ENCODE measurements around the gene ARMC12. TPM values are rescaled to one million over a fixed set of nuclear protein-coding genes. Genes with fewer than 3 reads are reported as not detected.

ARMC12 gene
- total RNA-seq, 3 donors from 2014 or later (not counting 1 experiment from before 2014, with no cell fraction given), result 0.59 to 1.5 (median 0.64) TPM

DNA sequence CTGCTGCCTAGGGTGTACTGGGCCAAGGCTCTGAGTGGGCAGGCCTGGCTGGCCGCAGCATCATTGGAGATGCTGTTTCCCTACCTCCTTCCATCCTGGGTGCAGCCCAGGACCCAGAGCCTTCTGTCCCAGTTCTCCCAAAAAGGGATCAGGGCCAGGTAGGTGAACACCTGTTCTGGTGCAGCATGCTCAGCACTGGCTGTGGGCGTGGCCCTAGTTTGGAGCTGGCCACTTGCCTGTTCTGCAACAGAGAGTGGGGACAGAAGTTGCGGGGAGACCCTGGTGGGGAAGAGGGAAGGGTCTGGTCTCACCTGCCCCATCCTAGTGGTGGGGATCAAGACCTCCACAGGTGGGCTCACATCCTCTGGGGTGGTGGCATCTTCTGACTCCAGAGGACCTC, 1.4 kb upstream of the ARMC12 start:
- ATAC-seq (no peak), DNase-seq (no peak)
- no peak overlapping the region for H3K4me3 Mint-ChIP-seq
- no peaks in the 10 kb centered on the region for H3K9me3 Mint-ChIP-seq
- intact Hi-C loops (cut with micrococcal nuclease), result loop anchor here (5.0 kb wide), 1 partner anchor 438 kb away; the partner anchor contains the start of gene DEF6
- H3K27ac Mint-ChIP-seq, result no peak overlapping the region
- H3K27ac ChIP-seq (ENCODE audit: low read length), result no peak overlapping the region
- no peak overlapping the region for H3K4me3 ChIP-seq (ENCODE audit: low read length)
- no peaks in the 10 kb centered on the region for H3K36me3 Mint-ChIP-seq
- H3K9me3 ChIP-seq (ENCODE audit: control insufficient read depth, insufficient read depth, low read length), result no peaks in the 10 kb centered on the region
- no peaks in the 10 kb centered on the region for H3K27me3 ChIP-seq (ENCODE audit: control insufficient read depth, insufficient read depth, low read length)
- no peaks in the 10 kb centered on the region for H3K36me3 ChIP-seq (ENCODE audit: control insufficient read depth, insufficient read depth, low read length)
- H3K27me3 Mint-ChIP-seq (ENCODE audit: low read depth in 2 of 2), result no peaks in the 10 kb centered on the region
- peaks cover 26 to 41% of the 10 kb centered on the region in 2 donors for H3K4me1 Mint-ChIP-seq
- 95% methylated on average over 3 of the region's 3 CpGs for WGBS (ENCODE audit: insufficient coverage)
- TF ChIP-seq, protein P1, sequence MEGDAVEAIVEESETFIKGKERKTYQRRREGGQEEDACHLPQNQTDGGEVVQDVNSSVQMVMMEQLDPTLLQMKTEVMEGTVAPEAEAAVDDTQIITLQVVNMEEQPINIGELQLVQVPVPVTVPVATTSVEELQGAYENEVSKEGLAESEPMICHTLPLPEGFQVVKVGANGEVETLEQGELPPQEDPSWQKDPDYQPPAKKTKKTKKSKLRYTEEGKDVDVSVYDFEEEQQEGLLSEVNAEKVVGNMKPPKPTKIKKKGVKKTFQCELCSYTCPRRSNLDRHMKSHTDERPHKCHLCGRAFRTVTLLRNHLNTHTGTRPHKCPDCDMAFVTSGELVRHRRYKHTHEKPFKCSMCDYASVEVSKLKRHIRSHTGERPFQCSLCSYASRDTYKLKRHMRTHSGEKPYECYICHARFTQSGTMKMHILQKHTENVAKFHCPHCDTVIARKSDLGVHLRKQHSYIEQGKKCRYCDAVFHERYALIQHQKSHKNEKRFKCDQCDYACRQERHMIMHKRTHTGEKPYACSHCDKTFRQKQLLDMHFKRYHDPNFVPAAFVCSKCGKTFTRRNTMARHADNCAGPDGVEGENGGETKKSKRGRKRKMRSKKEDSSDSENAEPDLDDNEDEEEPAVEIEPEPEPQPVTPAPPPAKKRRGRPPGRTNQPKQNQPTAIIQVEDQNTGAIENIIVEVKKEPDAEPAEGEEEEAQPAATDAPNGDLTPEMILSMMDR (IDR thresholded peaks at IDR 0.05), result no peak
- peaks cover 45% of the 10 kb centered on the region for H3K4me1 ChIP-seq (ENCODE audit: control insufficient read depth, insufficient read depth, low read length)

DNA sequence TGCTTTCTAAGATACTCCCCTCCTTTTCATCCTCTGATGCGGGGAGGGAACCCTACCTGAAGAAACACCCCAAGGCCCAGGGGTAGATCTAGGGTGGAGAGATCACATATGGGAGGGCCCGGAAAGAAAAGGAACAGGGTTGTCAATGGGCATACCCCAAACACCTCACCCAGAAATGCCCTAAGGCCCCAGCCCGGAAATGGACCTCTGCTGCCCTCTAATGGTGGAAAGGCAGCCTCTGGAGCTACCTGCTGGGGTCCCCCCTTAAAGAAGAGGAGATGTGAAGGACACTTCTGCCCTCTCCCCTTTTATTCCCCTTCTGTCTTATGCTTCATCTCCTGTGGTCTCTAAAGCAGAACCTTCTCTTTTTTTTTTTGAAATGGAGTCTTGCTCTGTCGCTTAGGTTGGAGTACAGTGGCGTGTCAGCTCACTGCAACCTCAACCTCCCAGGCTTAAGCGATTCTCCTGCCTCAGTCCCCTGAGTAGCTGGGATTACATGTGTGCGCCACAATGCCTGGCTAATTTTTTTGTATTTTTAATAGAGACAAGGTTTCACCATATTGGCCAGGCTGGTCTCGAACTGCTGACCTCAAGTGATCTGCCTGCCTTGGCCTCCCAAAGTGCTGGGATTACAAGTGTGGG, 458 bp upstream of the ARMC12 start:
- H3K36me3 ChIP-seq (ENCODE audit: control insufficient read depth, insufficient read depth, low read length), result no peaks in the 10 kb centered on the region
- TF ChIP-seq, protein P1 (IDR thresholded peaks at IDR 0.05), result peak; percentile 87
- 76% methylated on average over 6 of the region's 8 CpGs for WGBS (ENCODE audit: insufficient coverage)
- H3K4me1 ChIP-seq (ENCODE audit: control insufficient read depth, insufficient read depth, low read length), result peaks cover 37% of the 10 kb centered on the region
- no peak overlapping the region for H3K27ac Mint-ChIP-seq
- H3K27me3 Mint-ChIP-seq (ENCODE audit: low read depth in 2 of 2), result no peaks in the 10 kb centered on the region
- H3K4me3 Mint-ChIP-seq, result no peak overlapping the region
- H3K9me3 Mint-ChIP-seq, result no peaks in the 10 kb centered on the region
- H3K4me3 ChIP-seq (ENCODE audit: low read length), result no peak overlapping the region
- H3K4me1 Mint-ChIP-seq, result peaks cover 26 to 35% of the 10 kb centered on the region in 2 donors
- H3K27me3 ChIP-seq (ENCODE audit: control insufficient read depth, insufficient read depth, low read length), result no peaks in the 10 kb centered on the region
- ATAC-seq (peak; percentile 39 to 60 (median 48)), DNase-seq (peak; percentile 79 to 92)
- no peaks in the 10 kb centered on the region for H3K9me3 ChIP-seq (ENCODE audit: control insufficient read depth, insufficient read depth, low read length)
- H3K36me3 Mint-ChIP-seq, result no peaks in the 10 kb centered on the region
- intact Hi-C loops (cut with micrococcal nuclease), result loop anchor here (2.0 to 5.0 kb wide), 2 partner anchors 394 to 439 kb away; partner anchors contain the start of genes DEF6 and PPARD
- no peak overlapping the region for H3K27ac ChIP-seq (ENCODE audit: low read length)

DNA sequence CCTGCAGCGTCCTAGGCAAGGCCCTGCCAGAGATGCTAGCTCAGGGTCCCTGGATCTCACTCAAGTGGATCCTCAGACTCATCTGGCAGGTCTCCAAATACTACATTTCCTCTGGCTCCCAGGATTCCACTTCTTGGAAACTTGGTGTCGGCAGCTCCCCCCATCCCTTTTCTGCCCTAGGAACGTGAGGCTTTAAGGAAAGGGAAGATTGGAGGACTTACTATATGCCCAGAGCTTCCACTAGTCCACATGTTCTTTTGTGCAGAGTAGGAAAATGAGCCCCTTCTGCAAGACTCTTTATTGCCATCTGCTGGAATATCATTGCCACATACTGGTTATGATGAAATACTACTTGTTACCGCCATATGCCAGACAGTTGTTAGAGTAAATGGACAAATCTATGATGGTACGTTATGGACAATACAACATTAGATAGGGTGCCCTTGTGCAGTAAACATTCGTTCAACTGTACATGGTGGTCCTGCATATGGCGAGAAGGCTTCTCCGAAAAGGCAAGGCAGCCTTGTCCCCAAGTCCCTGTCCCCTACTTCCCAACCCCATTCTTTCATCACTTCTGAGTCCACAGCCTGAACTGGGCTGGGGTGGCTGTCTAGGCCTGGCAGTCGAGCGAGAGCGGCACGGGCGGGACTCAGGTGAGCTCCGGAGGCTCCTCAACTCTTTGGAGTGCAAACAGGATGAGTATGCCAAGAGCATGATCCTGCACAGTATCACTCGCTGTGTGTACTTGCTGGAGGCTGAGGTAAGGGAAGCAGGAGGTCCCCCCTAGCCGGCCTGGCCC, 780 bp downstream of the ARMC12 start:
- Histone ChIP-seq H3K4me3 (ENCODE audit: low read length) (no peak overlapping the region), H3K27ac (ENCODE audit: low read length) (no peak overlapping the region), H3K4me1 (ENCODE audit: control insufficient read depth, insufficient read depth, low read length) (peaks cover 29% of the 10 kb centered on the region), H3K36me3 (ENCODE audit: control insufficient read depth, insufficient read depth, low read length) (no peaks in the 10 kb centered on the region), H3K9me3 (ENCODE audit: control insufficient read depth, insufficient read depth, low read length) (no peaks in the 10 kb centered on the region), H3K27me3 (ENCODE audit: control insufficient read depth, insufficient read depth, low read length) (no peaks in the 10 kb centered on the region)
- intact Hi-C loops (cut with micrococcal nuclease), result loop anchor here (1.0 to 5.0 kb wide), 4 partner anchors 154 to 440 kb away; partner anchors contain the start of genes DEF6 and PPARD
- Mint-ChIP-seq H3K4me1 (peaks cover 21 to 25% of the 10 kb centered on the region in 2 donors), H3K4me3 (peak overlapping the region; percentile 35), H3K9me3 (no peaks in the 10 kb centered on the region), H3K27me3 (ENCODE audit: low read depth in 2 of 2) (no peaks in the 10 kb centered on the region), H3K27ac (peak overlapping the region; percentile 42 to 80), H3K36me3 (no peaks in the 10 kb centered on the region)
- 69% methylated on average over 14 of the region's 16 CpGs for WGBS (ENCODE audit: insufficient coverage)
- TF ChIP-seq, protein P1 (IDR thresholded peaks at IDR 0.05), result peak; percentile 81
- DNase-seq (peak in 1 of 2 donors; percentile 82), ATAC-seq (peak; percentile 79 to 82 (median 80))
